Measurements from ENCODE around the gene TMEM91. TPM values are rescaled to one million over a fixed set of nuclear protein-coding genes. Genes with fewer than 3 reads are reported as not detected.

TMEM91 gene
- polyA plus RNA-seq, 1 donor (not counting 4 experiments of a cell fraction or from before 2014, with no cell fraction given), result 6.3 TPM

GRCh38 chr19:41428481-41428859 lies 52.1 kb downstream of the TMEM91 start:
- peak; percentile 23 for FAIRE-seq
- no peak overlapping the region for H3K27ac ChIP-seq (ENCODE audit: control insufficient read depth, insufficient read depth, low read length)
- H3K9me3 ChIP-seq (ENCODE audit: control insufficient read depth, low read depth, low read length), result no peaks in the 10 kb centered on the region
- H4K20me1 ChIP-seq (ENCODE audit: control insufficient read depth, extremely low read depth, insufficient read depth, low read length), result no peaks in the 10 kb centered on the region
- no peaks in the 10 kb centered on the region for H3K27me3 ChIP-seq (ENCODE audit: control insufficient read depth, extremely low read depth, insufficient read depth, low read length)
- TF ChIP-seq EZH2 (IDR thresholded peaks at IDR 0.05; ENCODE audit: low read length), result no peak
- TF ChIP-seq CTCF (optimal IDR thresholded peaks at IDR 0.05 in 1 of 3, IDR thresholded peaks at IDR 0.05 in 1 of 3, conservative IDR thresholded peaks at IDR 0.05 in 1 of 3; ENCODE audit: extremely low read depth in 1 of 3, insufficient read depth in 2 of 3, low read length in 3 of 3), result no peak
- H2AFZ ChIP-seq (ENCODE audit: control insufficient read depth, low read length), result no peak overlapping the region
- peak overlapping the region; percentile 72 for H3K9ac ChIP-seq (ENCODE audit: control insufficient read depth, extremely low read depth, insufficient read depth, low read length)
- peaks cover 17% of the 10 kb centered on the region for H3K4me1 ChIP-seq (ENCODE audit: control insufficient read depth, extremely low read depth, insufficient read depth, low read length)
- no peaks in the 10 kb centered on the region for H3K9me1 ChIP-seq (ENCODE audit: control insufficient read depth, extremely low read depth, insufficient read depth, low read length)
- H3K36me3 ChIP-seq (ENCODE audit: control insufficient read depth in 2 of 2, extremely low read depth in 1 of 2, insufficient read depth in 2 of 2, low read length in 2 of 2), result peaks cover 17 to 22% of the 10 kb centered on the region in 2 experiments
- dilution Hi-C loops (cut with MboI; ENCODE audit: extremely low pct_ligation_motif_present, low sequenced_read_pairs), result no loop called here
- peak overlapping the region; percentile 75 for H3K4me2 ChIP-seq (ENCODE audit: control insufficient read depth, extremely low read depth, insufficient read depth, low read depth, low read length)
- peak overlapping the region; percentile 44 to 81 (median 55) for H3K4me3 ChIP-seq (ENCODE audit: control insufficient read depth in 2 of 3, extremely low read depth in 1 of 3, insufficient read depth in 2 of 3, low read depth in 1 of 3, low read length in 3 of 3)
- no peak for DNase-seq (ENCODE audit: low read depth, low spot score)
- peaks cover 1% of the 10 kb centered on the region for H3K79me2 ChIP-seq (ENCODE audit: control insufficient read depth, insufficient read depth, low read length)

- Histone ChIP-seq H3K9me3 (ENCODE audit: control insufficient read depth, low read depth, low read length) (no peaks in the 10 kb centered on the region), H3K9me1 (ENCODE audit: control insufficient read depth, extremely low read depth, insufficient read depth, low read length) (no peaks in the 10 kb centered on the region), H2AFZ (ENCODE audit: control insufficient read depth, low read length) (no peak overlapping the region), H3K4me3 (ENCODE audit: control insufficient read depth in 2 of 3, extremely low read depth in 1 of 3, insufficient read depth in 2 of 3, low read depth in 1 of 3, low read length in 3 of 3) (no peak overlapping the region), H3K27me3 (ENCODE audit: control insufficient read depth, extremely low read depth, insufficient read depth, low read length) (no peaks in the 10 kb centered on the region), H3K4me1 (ENCODE audit: control insufficient read depth, extremely low read depth, insufficient read depth, low read length) (peaks cover 17% of the 10 kb centered on the region), H3K27ac (ENCODE audit: control insufficient read depth, insufficient read depth, low read length) (no peak overlapping the region), H3K9ac (ENCODE audit: control insufficient read depth, extremely low read depth, insufficient read depth, low read length) (no peak overlapping the region), H4K20me1 (ENCODE audit: control insufficient read depth, extremely low read depth, insufficient read depth, low read length) (no peaks in the 10 kb centered on the region), H3K79me2 (ENCODE audit: control insufficient read depth, insufficient read depth, low read length) (peaks cover 1% of the 10 kb centered on the region), H3K36me3 (ENCODE audit: control insufficient read depth in 2 of 2, extremely low read depth in 1 of 2, insufficient read depth in 2 of 2, low read length in 2 of 2) (peaks cover 14 to 16% of the 10 kb centered on the region in 2 experiments), H3K4me2 (ENCODE audit: control insufficient read depth, extremely low read depth, insufficient read depth, low read depth, low read length) (no peak overlapping the region)
- TF ChIP-seq CTCF (optimal IDR thresholded peaks at IDR 0.05 in 1 of 3, IDR thresholded peaks at IDR 0.05 in 1 of 3, conservative IDR thresholded peaks at IDR 0.05 in 1 of 3; ENCODE audit: extremely low read depth in 1 of 3, insufficient read depth in 2 of 3, low read length in 3 of 3) (no peak), EZH2 (IDR thresholded peaks at IDR 0.05; ENCODE audit: low read length) (no peak)
- dilution Hi-C loops (cut with MboI; ENCODE audit: extremely low pct_ligation_motif_present, low sequenced_read_pairs), result no loop called here
- DNase-seq (ENCODE audit: low read depth, low spot score) (no peak), FAIRE-seq (no peak)
Observed at GRCh38 chr19:41430922-41431321, 54.6 kb downstream of the TMEM91 start.

All from keratinocyte (primary cell).